ENCODE measurements around the gene HOMER1. TPM values are rescaled to one million over a fixed set of nuclear protein-coding genes. Genes with fewer than 3 reads are reported as not detected.

The HOMER1 gene
- total RNA-seq, 2 donors from 2014 or later, result 1.6 to 11.9 TPM

DNA sequence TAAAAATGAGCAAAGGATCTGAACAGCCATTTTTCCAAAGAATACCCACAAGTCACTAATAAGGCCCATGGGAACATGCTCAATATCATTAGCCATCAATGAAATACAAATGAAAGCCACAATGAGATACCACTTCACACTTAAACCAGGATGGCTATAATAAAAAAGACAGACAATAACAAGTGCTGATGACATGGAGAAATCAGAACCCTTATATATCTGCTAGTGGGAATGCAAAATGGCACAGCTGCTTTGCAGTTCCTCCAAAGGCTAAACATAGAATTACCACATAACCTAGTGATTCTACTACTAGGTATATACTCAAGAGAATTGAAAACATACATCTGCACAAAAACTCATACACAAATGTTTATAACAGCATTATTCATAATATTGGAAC, 83.7 kb downstream of the HOMER1 start:
- Histone ChIP-seq H3K4me3 (no peak overlapping the region), H3K27ac (no peak overlapping the region), H3K36me3 (replicated peaks in 1 of 2; ENCODE audit: insufficient read depth in 1 of 2, low read depth in 2 of 2) (no peaks in the 10 kb centered on the region), H3K9me3 (no peaks in the 10 kb centered on the region), H3K27me3 (no peaks in the 10 kb centered on the region), H3K4me1 (no peaks in the 10 kb centered on the region)
- DNase-seq (no peak), ATAC-seq (no peak)
- intact Hi-C loops (cut with DNase I), result no loop called here
- TF ChIP-seq, protein P1, sequence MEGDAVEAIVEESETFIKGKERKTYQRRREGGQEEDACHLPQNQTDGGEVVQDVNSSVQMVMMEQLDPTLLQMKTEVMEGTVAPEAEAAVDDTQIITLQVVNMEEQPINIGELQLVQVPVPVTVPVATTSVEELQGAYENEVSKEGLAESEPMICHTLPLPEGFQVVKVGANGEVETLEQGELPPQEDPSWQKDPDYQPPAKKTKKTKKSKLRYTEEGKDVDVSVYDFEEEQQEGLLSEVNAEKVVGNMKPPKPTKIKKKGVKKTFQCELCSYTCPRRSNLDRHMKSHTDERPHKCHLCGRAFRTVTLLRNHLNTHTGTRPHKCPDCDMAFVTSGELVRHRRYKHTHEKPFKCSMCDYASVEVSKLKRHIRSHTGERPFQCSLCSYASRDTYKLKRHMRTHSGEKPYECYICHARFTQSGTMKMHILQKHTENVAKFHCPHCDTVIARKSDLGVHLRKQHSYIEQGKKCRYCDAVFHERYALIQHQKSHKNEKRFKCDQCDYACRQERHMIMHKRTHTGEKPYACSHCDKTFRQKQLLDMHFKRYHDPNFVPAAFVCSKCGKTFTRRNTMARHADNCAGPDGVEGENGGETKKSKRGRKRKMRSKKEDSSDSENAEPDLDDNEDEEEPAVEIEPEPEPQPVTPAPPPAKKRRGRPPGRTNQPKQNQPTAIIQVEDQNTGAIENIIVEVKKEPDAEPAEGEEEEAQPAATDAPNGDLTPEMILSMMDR (IDR thresholded peaks at IDR 0.05), result no peak
- TF ChIP-seq POLR2A (IDR thresholded peaks at IDR 0.05), result no peak

DNA sequence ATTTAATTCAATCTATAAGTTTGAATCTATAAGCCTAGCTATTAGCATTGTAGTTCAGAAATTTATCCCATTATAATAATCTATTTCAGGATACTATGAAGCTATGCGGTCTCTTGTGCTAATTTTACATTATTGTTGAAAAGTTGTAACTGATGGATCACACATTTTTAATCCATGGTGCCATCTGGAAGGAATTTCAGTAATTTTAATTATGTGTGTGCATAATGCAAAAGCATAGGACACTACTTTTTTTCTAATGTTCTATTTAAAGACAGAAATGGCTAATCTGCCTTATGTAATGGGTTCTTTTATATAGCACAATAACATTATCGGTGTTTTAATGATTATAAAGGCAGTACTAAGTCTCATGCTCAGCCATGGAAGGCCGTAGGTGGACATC, 90.6 kb downstream of the HOMER1 start:
- WGBS, 2 donors, result 61 to 65% methylated on average over 3 of the region's 3 CpGs
- TF ChIP-seq, protein P1 (IDR thresholded peaks at IDR 0.05), result no peak
- no peak for TF ChIP-seq POLR2A (IDR thresholded peaks at IDR 0.05)
- no peaks in the 10 kb centered on the region for H3K9me3 ChIP-seq
- intact Hi-C loops (cut with DNase I), result no loop called here
- no peaks in the 10 kb centered on the region for H3K4me1 ChIP-seq
- H3K36me3 ChIP-seq (replicated peaks in 1 of 2; ENCODE audit: insufficient read depth in 1 of 2, low read depth in 2 of 2), result no peaks in the 10 kb centered on the region
- no peak overlapping the region for H3K4me3 ChIP-seq
- H3K27ac ChIP-seq, result no peak overlapping the region
- H3K27me3 ChIP-seq, result no peaks in the 10 kb centered on the region
- no peak for ATAC-seq
- DNase-seq, result no peak

DNA sequence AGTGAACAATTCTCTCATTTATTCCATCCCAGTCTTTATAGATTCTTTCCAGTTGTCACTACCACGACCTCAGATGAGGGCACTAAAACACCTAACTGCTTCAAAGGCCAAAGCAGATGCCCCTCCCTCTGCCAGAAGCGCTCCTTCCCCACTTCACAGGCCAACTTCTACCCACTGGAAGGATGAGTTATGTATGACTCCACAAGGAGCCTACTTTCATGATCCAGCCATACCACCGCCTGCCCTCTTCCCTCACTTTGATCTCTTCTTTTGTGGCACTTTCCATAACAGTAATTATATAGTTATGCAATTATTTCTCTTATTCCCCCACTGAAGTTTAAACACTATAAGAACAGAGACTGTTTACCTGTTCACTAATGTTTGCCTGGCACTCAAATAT, 93.7 kb downstream of the HOMER1 start:
- no peaks in the 10 kb centered on the region for H3K36me3 ChIP-seq (replicated peaks in 1 of 2; ENCODE audit: insufficient read depth in 1 of 2, low read depth in 2 of 2)
- H3K27me3 ChIP-seq, result no peaks in the 10 kb centered on the region
- TF ChIP-seq, protein P1 (IDR thresholded peaks at IDR 0.05), result no peak
- no peak for TF ChIP-seq POLR2A (IDR thresholded peaks at IDR 0.05)
- H3K9me3 ChIP-seq, result no peaks in the 10 kb centered on the region
- no peak overlapping the region for H3K4me3 ChIP-seq
- no peak overlapping the region for H3K27ac ChIP-seq
- intact Hi-C loops (cut with DNase I), result no loop called here
- ATAC-seq (no peak), DNase-seq (no peak)
- 84 to 88% methylated on average over 3 of the region's 3 CpGs for WGBS, 2 donors
- H3K4me1 ChIP-seq, result no peaks in the 10 kb centered on the region

DNA sequence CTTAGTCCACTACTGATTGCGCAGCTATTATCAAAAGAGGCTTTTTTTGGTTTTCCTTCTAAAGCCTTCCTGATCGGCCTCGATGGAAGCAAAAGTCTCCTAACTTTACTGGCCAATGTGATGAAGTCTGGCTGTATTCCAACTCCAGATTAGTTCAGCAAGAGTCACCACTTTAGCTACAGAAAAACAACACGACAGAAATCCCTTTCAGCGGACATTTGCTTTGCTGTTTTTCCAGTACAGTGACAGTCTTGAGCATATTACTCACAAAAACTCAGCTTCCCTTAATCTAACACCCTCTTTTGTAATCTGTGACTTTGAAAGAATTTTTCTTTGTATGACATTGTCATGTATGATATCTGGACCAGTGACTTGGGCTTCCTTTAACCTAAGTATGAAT, 95.7 kb downstream of the HOMER1 start:
- no peak overlapping the region for H3K4me3 ChIP-seq
- H3K27ac ChIP-seq, result no peak overlapping the region
- no peaks in the 10 kb centered on the region for H3K36me3 ChIP-seq (replicated peaks in 1 of 2; ENCODE audit: insufficient read depth in 1 of 2, low read depth in 2 of 2)
- no peak for ATAC-seq
- DNase-seq, result no peak
- H3K27me3 ChIP-seq, result no peaks in the 10 kb centered on the region
- WGBS, 2 donors, result 71 to 90% methylated on average over 5 of the region's 5 CpGs
- TF ChIP-seq, protein P1 (IDR thresholded peaks at IDR 0.05), result no peak
- no peak for TF ChIP-seq POLR2A (IDR thresholded peaks at IDR 0.05)
- intact Hi-C loops (cut with DNase I), result no loop called here
- no peaks in the 10 kb centered on the region for H3K4me1 ChIP-seq
- H3K9me3 ChIP-seq, result no peaks in the 10 kb centered on the region

DNA sequence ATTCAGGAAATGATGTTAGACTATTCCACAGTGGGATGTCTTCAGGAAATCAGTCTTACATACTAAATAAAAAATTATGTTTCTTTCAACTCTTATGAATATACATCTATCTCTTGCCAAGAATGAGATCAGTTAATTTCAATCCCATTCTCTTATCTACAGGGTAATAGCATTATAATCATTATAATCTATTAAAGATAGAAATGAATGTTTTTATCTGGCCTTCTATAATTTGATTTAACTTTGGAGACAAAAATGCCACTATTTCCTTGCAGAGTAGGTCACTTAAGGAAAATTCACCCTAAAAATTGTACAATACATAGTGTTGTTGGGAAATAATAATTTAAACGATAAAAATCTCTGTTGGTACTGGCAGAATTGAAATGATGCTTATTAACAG, 96.4 kb downstream of the HOMER1 start:
- Histone ChIP-seq H3K27ac (no peak overlapping the region), H3K27me3 (no peaks in the 10 kb centered on the region), H3K4me3 (no peak overlapping the region), H3K4me1 (no peaks in the 10 kb centered on the region), H3K36me3 (replicated peaks in 1 of 2; ENCODE audit: insufficient read depth in 1 of 2, low read depth in 2 of 2) (no peaks in the 10 kb centered on the region), H3K9me3 (no peaks in the 10 kb centered on the region)
- DNase-seq (no peak), ATAC-seq (no peak)
- 94 to 95% methylated on average over 1 of the region's 1 CpG for WGBS, 2 donors
- intact Hi-C loops (cut with DNase I), result no loop called here
- no peak for TF ChIP-seq POLR2A (IDR thresholded peaks at IDR 0.05)
- TF ChIP-seq, protein P1 (IDR thresholded peaks at IDR 0.05), result no peak
